CD1c-positive myeloid dendritic cell (primary cell): ENCODE data around the gene FICD.
A peak's percentile ranks its signal among the peaks of the same experiment; 100 is the strongest.
"Not testable (repeated sequence)": the region's sequence is repeated elsewhere in the genome, so short reads cannot be mapped to it uniquely, and the experiment has no call there.

Experiments used
- DNase-seq: peaks from one replicate; pipeline ENCODE4 v3.0.0-alpha.2; 2016; ENCODE audit errors: extremely low spot score

The FICD gene

GRCh38 chr12:108538146-108538545 is 23.1 kb downstream of the FICD start:
- DNase-seq = no peak

GRCh38 chr12:108538616-108539195 is 23.6 kb downstream of the FICD start:
- DNase-seq = no peak

GRCh38 chr12:108542320-108542719 is 27.2 kb downstream of the FICD start:
- no peak for DNase-seq

- no peak for DNase-seq
Measured at GRCh38 chr12:108543652-108544051, 28.6 kb downstream of the FICD start.

DNA sequence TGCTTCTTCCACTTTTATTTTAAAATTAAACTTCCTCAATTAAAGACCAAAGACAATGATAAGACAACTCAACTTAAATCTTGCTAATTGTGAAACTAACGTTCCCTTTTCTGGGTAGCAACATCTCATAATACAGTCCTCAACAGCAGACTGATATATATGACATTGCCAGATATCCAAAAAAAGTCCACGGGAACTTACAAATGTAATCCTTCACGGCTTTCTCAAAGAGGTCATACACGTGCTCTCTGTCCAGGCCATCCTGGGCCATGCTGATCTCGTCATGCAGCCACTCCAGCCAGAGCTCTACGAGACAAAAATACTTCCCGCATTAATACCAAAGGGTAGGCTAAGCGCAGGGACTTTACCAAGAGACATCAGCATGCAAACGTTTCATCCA is 32.6 kb downstream of the FICD start:
- peak; percentile 79 for DNase-seq

DNA sequence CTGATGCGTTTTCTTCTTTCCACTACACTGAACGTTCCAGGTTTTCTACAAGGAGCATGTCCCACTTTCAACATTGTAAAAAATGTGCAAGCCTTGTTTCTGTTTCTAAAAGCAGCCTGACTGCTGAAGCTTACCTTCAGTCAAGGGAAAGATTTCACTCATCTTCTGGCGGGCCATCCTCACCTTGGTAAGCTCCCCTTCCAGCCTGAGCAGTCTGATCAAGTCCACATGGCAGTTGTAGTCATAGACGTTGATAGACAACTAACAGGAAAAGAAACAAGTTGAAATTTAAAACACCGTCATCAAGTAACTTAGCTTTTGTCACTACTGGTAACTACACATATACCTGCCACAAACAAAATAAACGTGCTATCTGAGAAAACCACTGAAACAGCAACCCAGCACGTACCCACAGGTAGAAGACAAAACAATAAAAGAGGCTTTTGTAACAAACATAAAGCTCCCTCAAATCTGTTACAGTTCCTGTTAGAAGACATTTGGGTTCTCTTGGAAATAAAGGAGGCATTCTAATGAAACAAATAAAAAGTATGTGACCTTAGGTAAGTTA is 34.0 kb downstream of the FICD start:
- DNase-seq = no peak

DNA sequence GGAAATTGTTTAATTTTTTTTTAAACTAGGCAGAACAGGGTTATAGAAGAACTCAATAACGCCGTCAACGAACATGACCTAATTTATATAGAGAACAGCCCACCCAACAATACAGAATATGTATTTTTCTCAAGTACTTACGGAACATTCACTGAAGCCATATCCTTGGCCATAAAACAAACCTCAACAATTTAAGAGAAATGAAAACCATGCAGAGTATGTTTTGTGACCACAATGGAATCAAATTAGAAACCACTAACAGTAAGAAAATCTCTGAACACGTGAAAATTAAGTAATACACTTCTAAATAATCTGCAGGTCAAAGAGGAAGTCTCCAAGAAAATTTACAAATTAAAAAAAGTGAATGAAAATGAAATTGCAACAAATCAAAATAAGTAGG is 36.5 kb downstream of the FICD start:
- DNase-seq = peak; percentile 14

- DNase-seq = no peak
Measured at GRCh38 chr12:108553799-108554198, 38.7 kb downstream of the FICD start.

DNA sequence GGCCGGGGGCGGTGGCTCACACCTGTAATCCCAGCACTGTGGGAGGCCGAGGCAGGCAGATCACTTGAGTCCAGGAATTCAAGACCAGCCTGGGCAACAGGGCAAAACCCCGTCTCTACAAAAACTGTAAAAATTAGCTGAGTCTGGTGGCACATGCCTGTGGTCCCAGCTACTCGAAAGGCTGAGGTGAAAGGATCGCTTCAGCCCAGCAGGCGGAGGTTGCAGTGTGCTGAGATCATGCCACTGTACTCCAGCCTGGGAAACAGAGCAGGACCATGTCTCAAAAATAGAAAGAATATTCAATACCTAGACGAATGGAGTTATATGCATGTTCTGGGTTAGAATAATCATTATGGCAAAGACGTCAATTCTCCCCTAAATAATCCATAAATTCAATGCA is 40.3 kb downstream of the FICD start:
- not testable (repeated sequence) for DNase-seq

GRCh38 chr12:108559007-108559655 is 44.1 kb downstream of the FICD start:
- no peak for DNase-seq

- DNase-seq = no peak
Measured at GRCh38 chr12:108559748-108560147, 44.7 kb downstream of the FICD start.

GRCh38 chr12:108560321-108560721 is 45.2 kb downstream of the FICD start:
- DNase-seq = peak; percentile 42

DNA sequence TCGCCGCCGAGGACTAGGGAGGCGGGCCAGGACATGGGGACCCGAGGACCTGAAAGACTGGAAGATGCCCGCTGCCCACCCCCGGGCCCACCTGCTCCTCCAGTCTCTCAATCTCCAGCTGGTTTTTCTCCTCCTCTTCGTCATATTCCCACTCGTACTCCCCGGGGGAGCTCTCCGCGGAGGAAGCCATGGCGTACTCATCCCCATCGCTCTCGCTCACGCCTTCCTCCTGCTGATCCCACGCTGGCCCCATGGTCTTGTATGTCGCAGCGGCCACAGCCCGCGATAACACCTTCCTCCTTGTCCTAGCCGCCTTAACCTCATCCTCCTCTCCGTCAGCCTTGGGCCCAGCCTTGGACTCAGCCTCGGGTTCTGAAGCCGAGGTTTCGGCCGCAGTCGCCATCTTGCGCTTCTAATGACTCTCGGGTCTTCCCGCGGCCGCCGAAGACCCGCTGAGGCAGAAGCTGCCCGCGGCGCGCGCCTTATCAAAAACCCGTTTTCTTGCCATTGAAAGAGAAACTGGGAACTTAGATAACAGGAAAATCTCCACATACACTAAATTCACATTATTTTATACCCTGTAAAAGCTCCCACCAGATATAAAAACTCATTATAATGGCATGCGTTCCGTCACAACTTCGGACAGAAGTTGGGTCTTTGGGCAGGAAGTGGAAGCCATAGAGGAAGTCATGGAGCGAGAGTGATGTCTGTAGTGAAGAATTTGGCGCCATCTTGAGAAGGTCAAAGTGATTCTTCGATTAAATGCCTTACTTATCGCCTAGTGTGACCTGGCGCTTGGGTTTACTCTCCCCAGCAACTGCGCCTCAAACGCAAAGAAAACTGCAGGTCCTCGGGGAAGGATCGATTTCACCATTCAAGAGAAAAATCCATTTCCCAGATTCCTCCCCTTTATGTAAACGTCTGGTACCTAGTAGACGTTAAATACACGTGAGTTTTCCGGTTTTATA is 46.0 kb downstream of the FICD start, which contains the start of gene SART3:
Gene SART3, minus strand, starts transcription at position 422 of the 968 bp plus-strand sequence. Its CDS starts 19 bp downstream, at position 403.
- DNase-seq = peak; percentile 91

DNA sequence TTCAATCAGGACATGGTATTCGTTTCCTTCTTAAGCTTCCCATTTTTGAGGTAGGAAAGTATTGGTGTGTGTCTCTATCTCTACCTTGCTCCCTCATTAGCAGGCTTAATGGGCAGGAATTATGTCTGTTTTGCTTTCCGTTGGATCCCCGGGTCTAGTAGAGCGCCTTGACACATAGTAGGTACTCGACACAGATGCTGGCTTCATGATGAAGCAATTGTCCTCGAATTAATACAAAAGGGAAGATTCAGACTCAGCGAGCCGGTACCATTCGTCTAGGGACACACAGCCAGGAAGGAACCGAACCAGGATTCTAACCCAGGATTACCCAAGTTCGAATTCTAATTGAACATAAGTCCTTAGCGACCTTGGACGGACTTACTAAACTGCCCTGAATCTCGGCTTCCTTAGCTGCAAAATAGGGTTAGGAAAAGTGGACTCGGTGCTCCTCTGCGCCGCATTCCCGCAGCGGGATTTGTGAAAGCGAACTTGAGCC is 46.8 kb downstream of the FICD start:
- DNase-seq = no peak

- peak; percentile 99 for DNase-seq
Measured at GRCh38 chr12:108562348-108563135, 47.5 kb downstream of the FICD start, which contains the start of gene ISCU. ISCU (plus strand) TSS chr12:108562596; CDS start chr12:108562623, 27 bp downstream.

GRCh38 chr12:108563136-108563803 is 48.2 kb downstream of the FICD start:
- peak; percentile 90 for DNase-seq

DNA sequence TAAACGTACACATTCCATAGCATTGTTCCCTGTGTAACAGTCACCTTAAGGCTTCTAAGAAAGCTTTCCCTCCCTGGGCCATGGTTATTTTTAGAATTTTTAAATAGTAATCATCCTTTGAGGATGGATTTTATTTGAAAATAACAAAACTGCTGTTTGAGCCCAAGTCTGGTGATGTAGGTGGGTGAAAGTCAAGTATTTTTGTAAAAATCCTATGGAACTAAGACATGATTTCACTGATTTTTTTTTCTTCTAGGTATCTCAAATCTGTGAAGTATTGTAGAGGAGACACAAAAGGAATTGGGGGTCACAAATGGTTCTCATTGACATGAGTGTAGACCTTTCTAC is 48.7 kb downstream of the FICD start:
- no peak for DNase-seq

GRCh38 chr12:108564724-108565123 is 49.6 kb downstream of the FICD start:
- DNase-seq = no peak

GRCh38 chr12:108565146-108565545 is 50.1 kb downstream of the FICD start:
- DNase-seq = peak; percentile 44

GRCh38 chr12:108565976-108566375 is 50.9 kb downstream of the FICD start:
- DNase-seq = peak; percentile 40

- no peak for DNase-seq
Measured at GRCh38 chr12:108566452-108566851, 51.4 kb downstream of the FICD start.
